ENCODE data around the gene LRFN2. TPM values are rescaled to one million over a fixed set of nuclear protein-coding genes. Genes with fewer than 3 reads are reported as not detected.

Gene LRFN2
- total RNA-seq, 1 experiment from 2014 or later = not detected

- no peak for DNase-seq (ENCODE audit: low read depth)
Observed at GRCh38 chr6:40380271-40380670, 206.9 kb downstream of the LRFN2 start.

GRCh38 chr6:40379811-40380210 lies 207.4 kb downstream of the LRFN2 start:
- no peak for DNase-seq (ENCODE audit: low read depth)

- DNase-seq (ENCODE audit: low read depth) = no peak
Observed at GRCh38 chr6:40378725-40379074, 208.5 kb downstream of the LRFN2 start.

GRCh38 chr6:40378071-40378724 lies 209.0 kb downstream of the LRFN2 start:
- no peak for DNase-seq (ENCODE audit: low read depth)

GRCh38 chr6:40377173-40377806 lies 209.9 kb downstream of the LRFN2 start:
- DNase-seq (ENCODE audit: low read depth) = no peak

GRCh38 chr6:40376113-40376650 lies 211.0 kb downstream of the LRFN2 start:
- DNase-seq (ENCODE audit: low read depth) = no peak

DNA sequence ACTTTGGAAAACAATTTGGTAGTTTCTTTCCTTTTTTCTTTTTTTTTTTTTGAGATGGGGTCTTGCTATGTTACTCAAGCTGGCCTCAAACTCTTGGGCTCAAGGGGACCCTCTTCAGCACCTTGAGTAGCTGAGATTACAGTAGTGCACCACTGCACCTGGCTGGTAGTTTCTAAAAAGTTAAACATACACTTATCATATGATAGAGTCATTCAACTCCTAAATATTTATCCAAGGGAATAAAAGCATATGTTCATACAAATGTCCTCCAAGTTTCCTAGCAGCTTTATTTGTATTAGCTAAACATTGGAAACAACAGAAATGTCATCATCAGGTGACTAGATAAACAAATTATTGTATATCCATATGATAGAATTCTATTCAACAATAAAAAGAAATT lies 213.9 kb downstream of the LRFN2 start:
- no peak for DNase-seq (ENCODE audit: low read depth)

GRCh38 chr6:40371621-40372020 lies 215.5 kb downstream of the LRFN2 start:
- DNase-seq (ENCODE audit: low read depth) = peak; percentile 51

DNA sequence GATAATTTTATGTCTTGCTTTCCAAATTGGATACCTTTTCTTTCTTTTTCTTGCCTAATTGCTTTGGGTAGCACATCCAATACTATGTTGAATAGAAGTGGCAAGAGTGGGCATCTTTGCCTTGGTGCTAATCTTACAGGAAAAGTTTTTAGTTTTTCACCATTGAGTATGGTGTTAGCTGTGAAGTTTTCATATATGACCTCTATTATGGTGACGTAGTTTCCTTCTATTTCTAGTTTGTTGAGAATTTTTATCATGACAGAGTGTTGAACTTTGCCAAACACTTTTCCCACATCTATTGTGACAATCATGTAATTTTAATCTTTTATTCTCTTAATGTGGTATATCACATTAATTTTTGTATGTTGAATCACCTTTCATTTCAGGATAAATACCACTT lies 216.1 kb downstream of the LRFN2 start:
- no peak for DNase-seq (ENCODE audit: low read depth)

DNA sequence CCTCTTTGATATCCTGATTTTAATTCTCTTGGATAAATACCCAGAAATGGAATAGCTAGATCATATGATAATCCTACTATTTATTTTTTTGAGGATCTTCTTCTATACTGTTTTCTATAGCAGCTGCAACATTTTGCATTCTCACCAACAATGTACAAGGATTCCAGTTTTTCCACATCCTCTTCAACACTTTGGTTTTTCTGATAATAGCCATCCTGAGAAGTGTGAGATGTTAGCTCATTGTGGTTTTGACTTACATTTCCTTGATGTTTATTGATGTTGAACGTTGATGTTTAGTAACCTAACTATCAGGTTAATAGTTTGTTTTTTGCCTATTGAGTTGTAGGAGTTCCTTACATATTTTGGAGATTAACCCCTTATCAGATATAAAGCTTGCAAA lies 217.3 kb downstream of the LRFN2 start:
- DNase-seq (ENCODE audit: low read depth) = no peak

DNA sequence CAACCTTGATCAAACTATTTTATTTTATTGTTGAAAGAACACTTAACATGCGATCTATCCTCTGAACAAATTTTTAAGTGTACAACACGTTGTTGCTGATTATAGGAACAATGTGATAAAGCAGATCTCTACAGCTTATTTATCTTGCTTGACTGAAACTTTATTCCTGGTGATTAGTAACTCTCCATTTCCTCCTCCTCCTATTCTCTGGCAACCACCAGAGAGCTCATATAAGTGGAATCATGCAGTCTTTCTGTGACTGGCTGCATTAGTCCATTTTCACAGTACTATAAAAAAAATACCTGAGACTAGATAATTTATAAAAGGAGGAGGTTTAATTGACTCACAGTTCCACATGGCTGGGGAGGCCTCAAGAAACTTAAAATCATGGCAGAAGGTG lies 218.1 kb downstream of the LRFN2 start:
- DNase-seq (ENCODE audit: low read depth) = no peak

DNA sequence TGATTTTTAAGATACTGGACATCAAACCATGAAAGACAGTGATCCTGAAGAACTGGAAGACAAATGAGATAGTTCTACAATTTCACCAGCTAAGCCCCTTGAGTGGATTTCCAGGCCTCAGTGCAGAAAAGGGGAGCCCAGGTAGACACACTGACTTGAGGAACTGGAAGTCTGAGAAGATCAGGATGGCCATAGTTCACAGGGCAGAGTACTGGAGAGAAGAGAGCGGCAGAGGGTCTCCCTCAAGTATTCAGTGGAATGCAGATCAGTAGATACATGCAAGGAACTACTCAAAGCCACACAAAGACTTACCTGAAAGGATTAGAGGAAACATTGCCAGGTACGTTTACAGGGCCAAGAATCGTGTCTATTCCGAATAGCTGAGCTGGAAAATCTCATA lies 224.3 kb downstream of the LRFN2 start:
- no peak for DNase-seq (ENCODE audit: low read depth)

DNA sequence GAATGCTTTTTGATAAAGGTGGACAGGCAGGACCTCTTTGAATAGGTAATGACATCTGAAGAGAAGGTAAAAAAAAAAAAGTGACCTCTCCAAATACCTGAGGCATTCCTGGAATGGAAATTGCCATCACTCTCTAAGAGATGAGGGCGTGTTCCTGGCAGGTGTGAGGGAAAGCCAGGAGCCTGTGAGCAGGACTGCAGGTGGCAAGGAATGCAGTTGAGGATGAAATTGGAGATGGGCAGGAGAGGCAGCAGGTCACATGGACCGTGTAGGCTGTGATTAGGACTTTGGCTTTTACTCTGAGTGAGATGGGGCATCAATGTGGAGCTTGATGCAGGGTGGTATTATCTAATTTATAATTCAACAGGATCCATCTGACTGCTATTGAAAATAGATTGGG lies 227.4 kb downstream of the LRFN2 start:
- no peak for DNase-seq (ENCODE audit: low read depth)

DNA sequence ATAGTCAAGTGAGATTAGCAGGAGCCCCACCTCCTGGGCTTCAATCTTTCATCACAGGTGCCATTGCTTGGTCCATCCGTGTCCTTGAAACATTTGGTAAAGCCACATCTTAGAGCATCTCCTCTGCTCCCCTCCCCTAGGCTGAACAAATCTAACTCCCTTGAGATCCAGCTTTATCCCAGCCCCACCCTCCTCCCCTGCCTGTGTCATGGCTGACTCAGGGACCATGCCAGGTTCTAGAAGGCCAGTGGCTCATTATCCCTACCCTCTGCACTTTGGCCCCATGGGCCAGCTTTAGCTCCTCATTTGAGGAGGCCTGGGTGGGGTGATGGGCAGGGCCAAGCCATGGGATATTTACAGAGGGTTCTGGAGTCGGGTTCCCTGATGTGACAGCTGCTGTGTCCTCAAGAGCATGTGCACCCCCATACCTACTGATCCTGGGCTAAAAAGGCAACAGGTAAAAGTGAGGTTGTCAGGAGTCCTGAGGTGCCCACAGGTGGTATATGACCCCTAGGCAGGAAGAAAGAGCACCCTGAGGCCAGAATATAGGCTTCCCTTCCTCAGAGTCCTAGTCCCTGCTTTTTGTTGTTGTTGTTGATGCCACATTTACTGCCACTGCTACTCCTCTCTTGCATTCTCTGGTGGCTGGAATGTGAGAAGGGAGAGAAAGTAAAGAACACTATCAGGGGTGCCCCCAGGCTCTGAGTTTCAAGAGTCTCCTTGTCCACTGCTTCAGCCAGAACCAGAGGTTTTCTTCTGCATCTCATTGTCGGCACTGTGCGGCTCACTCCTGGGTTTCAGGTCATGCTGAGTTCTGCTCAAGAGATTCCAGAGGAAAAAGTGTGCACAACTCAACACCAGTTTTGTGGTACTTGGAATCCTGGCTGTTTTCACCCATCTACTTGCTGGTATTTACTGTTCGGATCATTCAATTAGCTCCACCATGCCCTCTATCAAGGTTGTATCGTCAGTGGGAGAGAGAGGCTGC lies 228.4 kb downstream of the LRFN2 start:
- no peak for DNase-seq (ENCODE audit: low read depth)

- peak; percentile 90 for DNase-seq (ENCODE audit: low read depth)
Observed at GRCh38 chr6:40356242-40356910, 230.8 kb downstream of the LRFN2 start.

- no peak for DNase-seq (ENCODE audit: low read depth)
Observed at GRCh38 chr6:40355532-40355931, 231.6 kb downstream of the LRFN2 start.

DNA sequence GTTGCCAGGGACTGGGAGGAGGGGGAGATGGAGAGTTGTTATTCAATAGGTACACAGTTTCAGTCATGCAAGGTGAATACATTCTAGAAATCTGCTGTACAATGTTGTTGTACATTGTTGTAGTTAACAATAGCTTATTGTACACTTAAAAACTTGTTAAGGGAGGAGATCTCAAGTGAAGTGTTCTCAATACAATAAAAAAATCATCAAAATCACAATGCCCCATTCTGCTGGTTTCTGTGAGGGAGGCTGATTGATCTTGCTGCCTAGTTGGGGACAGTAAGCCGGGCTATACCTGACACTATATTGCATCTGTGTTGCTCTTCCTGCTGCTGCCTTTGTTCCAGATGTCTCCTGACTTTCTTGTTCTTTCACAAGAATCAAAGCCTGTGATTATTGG lies 232.1 kb downstream of the LRFN2 start:
- no peak for DNase-seq (ENCODE audit: low read depth)

DNA sequence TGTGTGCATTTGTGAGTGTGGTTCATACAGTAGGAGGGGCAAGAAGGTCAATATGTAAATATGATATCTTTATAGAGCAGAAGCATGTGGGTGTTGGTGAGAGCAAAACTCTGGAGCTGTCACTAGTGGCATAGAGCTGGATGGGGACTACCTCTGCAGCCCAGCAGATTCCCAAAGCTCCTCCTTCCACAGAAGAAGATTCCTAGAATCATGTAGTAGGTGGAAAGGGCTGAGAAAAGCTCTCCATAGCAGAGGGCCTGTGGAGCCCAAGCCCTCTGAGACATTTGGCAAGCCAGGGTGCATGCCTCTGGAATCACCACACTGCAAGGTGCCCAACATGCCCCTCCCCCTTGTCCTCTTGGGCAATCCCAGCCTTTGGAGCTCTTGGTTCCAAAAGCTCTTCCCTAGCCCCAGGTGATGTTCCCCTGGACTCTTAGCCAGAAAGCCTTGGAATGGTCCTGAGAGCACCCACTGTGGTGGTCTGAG lies 233.2 kb downstream of the LRFN2 start:
- DNase-seq (ENCODE audit: low read depth) = no peak

GRCh38 chr6:40353197-40353966 lies 233.8 kb downstream of the LRFN2 start:
- DNase-seq (ENCODE audit: low read depth) = no peak

DNA sequence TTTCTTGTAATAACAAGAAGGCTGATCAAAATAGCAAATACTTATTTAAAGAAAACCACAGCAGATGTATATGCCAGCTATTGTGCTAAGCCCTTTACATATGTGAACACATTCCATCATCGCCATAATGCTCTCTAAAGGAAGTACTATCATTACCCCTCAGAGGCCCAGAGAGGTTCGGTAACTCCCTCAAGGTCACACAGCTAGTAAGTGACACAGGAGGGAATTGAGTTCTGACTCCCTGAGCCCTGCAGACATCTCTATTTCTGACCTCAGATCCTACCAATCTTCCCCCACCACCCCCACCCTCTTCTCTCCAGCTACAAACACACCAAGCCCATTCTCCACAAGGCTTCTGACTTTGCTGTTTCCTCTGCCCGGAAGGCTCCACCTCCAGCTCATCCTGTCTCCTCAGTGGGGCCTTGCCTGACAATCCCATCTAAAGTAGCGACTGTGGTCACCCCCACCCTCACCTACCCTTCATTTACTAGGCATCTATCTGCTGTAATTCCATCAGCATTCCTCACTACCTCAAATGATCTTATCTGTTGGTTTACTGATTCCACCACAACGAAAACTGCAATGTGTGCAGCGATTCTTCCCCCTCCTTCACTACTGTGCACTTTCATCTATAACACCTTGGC lies 234.5 kb downstream of the LRFN2 start:
- peak; percentile 80 for DNase-seq (ENCODE audit: low read depth)

Measured in HT1080 (cell line).